ELF-1 (cell line): ENCODE data around the gene CDY2B.
"Not testable (repeated sequence)": the region's sequence is repeated elsewhere in the genome, so short reads cannot be mapped to it uniquely, and the experiment has no call there.

Experiments used
- DNase-seq: peaks from one replicate; pipeline ENCODE4 v3.0.0-alpha.2; 2016; ENCODE audit warnings: low read depth, low spot score

Gene CDY2B

DNA sequence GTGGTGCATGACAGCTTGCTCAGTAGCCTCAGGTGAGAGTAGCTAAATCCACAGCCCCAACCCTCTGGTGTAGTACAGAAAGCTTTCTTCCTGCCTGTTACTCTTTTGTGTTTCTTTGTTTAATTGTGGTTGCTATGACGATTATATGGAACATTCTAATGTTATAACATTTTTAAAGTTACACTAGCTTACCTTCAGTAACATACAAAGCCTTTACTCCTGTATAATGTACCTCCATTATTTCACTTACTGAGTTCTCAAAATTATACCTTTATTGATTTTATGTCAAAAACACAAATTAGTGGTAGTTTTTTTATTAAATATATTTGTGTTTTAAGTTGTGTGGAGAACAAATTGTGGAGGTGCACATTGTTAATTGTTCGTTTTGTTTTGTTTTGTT is at the start of gene CDY2B:
Gene CDY2B, minus strand, starts transcription at position 101 of the 400 bp plus-strand sequence. CDS start 328 bp downstream, outside the sequence.
- DNase-seq, result not testable (repeated sequence)

- not testable (repeated sequence) for DNase-seq
These were observed 28.0 kb upstream of the CDY2B start for GRCh38 chrY:17908009-17908408.

GRCh38 chrY:17907351-17907750 is 27.3 kb upstream of the CDY2B start:
- not testable (repeated sequence) for DNase-seq

DNA sequence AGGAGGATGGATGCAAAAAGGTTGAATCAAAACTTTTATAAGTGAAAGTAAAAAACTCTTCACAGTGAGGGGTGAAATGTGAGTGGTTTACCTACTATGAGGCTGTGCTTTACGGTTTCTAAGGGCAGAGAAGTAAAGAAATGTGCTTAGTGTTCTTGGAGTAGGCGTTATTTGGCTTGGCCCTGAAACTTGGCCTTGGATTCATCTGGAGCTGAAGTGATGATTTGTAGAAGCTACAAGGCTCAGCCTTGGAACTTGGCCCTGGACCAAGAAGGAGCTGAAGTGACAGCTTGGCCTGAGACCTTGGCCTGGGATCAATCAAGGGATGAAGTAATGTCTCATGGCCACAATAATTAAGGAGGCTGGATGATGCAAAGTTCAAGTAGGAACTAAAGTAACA is 1.7 kb upstream of the CDY2B start:
- not testable (repeated sequence) for DNase-seq

GRCh38 chrY:17876767-17877166 is 3.3 kb downstream of the CDY2B start:
- DNase-seq, result not testable (repeated sequence)

DNA sequence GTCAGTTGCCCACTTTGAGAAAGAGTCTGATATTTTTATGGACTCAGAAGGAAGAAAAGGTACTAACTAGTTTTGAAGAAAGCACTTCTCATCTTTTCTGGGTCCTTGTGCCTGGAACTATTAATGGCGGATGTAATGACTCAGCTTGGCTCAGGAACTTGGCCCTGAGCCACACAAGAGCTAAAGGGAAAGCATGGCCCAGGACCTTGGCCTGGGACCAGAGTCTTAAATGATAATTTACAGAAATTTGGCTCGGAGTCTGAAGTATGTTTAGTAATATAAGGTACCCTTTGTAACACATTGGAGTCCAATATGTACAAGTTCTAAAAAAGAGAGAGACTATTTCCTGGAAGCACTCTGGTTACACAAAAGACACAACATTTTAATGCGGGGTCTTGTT is 4.6 kb downstream of the CDY2B start:
- DNase-seq, result not testable (repeated sequence)

- not testable (repeated sequence) for DNase-seq
These were observed 8.7 kb downstream of the CDY2B start for GRCh38 chrY:17871194-17871903.

- DNase-seq, result not testable (repeated sequence)
These were observed 9.3 kb downstream of the CDY2B start for GRCh38 chrY:17870737-17871136.

DNA sequence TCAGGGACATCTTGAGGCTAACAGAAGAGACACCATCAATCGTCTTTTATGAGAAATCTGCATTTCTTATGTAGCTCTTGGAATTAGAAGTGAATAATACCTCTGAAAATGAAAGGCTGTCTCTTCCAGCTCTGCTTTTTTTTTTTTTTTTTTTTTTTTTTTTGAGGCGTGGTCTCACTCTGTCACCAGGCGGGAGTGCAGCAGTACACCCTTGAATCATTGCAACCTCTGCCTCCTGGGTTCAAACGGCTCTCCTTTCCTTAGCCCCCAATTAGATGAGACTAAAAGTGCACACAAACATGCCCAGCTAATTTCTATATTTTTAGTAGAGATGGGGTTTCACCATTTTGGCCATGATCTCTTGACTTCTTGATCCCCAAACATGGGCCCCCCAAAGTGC is 12.2 kb downstream of the CDY2B start:
- DNase-seq, result not testable (repeated sequence)

DNA sequence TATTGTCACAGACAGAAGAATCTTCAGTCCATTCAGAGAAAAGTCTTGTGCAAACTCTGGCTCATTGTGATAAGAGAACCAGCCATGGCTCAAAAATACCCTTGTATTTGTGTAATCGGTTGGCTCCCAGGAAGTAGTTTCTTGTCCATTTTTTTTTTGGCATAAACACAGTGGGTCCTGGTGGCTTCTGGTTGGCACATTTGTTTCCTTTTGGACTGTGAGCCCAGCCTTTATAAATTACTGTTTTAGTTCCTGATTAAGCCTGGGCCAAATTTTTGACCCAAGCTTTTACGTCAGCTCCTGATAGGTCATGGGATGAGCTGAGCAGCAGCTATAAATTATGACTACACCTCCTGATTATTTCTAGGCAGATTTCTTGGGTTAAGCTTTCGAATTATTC is 19.4 kb downstream of the CDY2B start:
- DNase-seq, result not testable (repeated sequence)

DNA sequence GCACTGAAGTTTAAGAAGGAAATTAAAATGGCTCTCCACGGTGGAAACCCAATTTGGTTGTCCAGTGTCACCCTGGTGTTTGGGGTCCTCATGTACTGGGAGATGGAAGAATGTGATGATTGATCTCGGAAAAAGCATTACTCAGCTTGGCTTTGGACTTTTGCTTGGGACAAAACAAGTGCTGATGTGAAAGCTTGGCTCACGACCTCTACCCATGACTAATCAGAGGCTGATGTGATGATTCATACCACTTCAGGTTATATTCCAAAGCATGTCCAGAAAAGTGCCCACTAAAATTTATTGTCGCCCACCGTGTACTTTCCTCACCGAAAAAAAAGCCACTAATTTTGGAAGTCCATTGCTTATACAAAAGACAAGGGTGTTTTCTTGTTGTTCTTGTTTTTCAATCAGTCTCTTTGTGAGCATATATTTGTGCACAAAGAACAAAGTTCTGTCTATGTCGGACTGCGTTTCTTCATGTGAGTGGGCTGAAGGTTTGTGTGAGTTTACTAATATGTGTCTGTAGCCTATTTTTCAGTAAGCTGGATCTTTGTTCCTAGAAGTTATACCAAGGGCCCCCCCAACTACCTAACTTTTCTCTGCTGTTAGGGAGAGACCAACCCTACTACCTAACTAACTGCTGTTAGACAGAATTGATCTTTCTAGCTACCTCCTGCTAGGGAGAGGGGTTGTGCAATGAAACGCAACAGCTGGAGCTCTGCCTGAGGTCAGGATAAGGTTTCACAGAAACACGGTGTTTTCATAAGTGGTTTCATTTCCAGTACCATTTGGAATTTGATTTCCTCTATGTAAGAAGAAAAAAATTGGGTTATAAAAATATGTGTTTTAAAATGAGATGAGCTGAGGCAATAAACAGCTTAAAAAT is 22.8 kb downstream of the CDY2B start:
- DNase-seq, result not testable (repeated sequence)

- not testable (repeated sequence) for DNase-seq
These were observed 23.5 kb downstream of the CDY2B start for GRCh38 chrY:17856508-17856907.

DNA sequence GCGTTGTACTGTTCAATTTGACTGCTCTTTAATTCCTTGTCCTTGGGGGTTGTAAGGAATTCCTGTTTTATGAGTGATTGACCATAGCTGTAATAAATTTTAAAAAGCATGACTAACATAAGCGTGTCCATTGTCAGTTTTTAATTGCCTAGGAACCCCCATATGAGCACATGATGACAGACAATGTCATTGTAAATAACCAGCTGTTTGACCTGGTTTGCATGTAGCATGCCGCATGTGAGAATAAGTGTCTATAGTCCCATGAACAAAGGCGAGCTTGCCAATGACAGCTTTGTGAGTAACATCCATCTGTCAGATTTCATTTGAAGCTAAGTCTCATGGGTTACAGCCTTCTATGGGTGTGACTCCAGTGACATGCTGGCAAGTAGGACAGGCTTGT is 30.9 kb downstream of the CDY2B start:
- DNase-seq, result not testable (repeated sequence)

- DNase-seq, result not testable (repeated sequence)
These were observed 47.9 kb downstream of the CDY2B start for GRCh38 chrY:17832149-17832548.
